ENCODE data around the gene SMAD2.

DNA sequence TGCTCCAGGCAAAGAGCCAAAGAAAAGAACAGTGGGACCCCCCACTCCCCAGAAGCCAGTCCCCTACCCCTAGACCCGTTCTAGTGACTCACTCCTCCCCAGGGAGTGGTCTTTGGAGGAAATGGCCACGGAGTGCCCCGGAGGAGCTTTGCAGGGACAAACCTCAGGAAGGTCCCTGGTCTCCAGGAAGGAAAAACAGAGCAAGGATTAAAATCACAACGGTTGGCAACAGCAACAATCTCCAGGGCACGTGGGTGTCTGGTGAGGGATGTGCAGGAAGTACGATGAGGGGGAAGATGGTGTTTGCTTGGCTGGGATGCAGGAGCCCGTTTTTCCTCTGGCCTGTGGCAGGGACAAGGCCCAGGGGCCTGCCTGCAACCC is 135.0 kb downstream of the SMAD2 start:
- TF ChIP-seq, protein P1, sequence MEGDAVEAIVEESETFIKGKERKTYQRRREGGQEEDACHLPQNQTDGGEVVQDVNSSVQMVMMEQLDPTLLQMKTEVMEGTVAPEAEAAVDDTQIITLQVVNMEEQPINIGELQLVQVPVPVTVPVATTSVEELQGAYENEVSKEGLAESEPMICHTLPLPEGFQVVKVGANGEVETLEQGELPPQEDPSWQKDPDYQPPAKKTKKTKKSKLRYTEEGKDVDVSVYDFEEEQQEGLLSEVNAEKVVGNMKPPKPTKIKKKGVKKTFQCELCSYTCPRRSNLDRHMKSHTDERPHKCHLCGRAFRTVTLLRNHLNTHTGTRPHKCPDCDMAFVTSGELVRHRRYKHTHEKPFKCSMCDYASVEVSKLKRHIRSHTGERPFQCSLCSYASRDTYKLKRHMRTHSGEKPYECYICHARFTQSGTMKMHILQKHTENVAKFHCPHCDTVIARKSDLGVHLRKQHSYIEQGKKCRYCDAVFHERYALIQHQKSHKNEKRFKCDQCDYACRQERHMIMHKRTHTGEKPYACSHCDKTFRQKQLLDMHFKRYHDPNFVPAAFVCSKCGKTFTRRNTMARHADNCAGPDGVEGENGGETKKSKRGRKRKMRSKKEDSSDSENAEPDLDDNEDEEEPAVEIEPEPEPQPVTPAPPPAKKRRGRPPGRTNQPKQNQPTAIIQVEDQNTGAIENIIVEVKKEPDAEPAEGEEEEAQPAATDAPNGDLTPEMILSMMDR (IDR thresholded peaks at IDR 0.05; ENCODE audit: low read length) = no peak
- no peak for TF ChIP-seq EZH2 (IDR thresholded peaks at IDR 0.05; ENCODE audit: borderline replicate concordance, low read length)
